IMR-90 (cell line): ENCODE results near the gene CEACAM6.

Experiments used
- BHLHE40 ChIP-seq: fragments of 150-350 bp; IDR thresholded peaks from 2 replicates; pipeline ENCODE4 v1.6.1; 2016; ENCODE audit warnings: mild to moderate bottlenecking, low read depth, low read length
- CTCF ChIP-seq: conservative IDR thresholded peaks from 2 replicates; pipeline ENCODE4 v1.5.1; 2012; ENCODE audit warnings: mild to moderate bottlenecking, low read depth, low read length, improper control_type of control experiment
- MAZ ChIP-seq: IDR thresholded peaks from 2 replicates; pipeline ENCODE4 v1.6.1; 2012; ENCODE audit warnings: low read depth, mild to moderate bottlenecking, low read length, improper control_type of control experiment, moderate library complexity, borderline replicate concordance
- RFX5 ChIP-seq: IDR thresholded peaks from 2 replicates; pipeline ENCODE4 v1.8.0; 2012; ENCODE audit warnings: low read depth, mild to moderate bottlenecking, low read length, moderate library complexity

DNA sequence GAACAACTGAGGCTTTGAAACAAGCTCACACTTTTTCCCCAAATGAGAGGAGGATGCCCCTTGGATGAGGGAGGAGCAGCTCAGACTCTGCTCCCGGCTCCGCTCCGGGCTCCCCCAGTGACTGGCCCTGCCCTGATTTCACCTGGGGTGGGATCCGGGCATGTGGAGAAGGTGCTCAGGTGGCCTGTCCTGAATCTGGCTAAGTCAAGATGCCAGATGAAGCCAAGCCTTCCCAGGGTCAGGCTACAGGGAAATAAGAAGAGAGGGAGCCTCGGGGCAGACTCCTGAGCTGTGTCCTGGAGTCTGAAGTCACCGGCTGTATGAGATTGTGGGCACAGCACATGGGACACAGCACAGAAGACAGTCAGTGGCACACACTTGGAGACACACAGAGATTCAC lies 36.6 kb upstream of the CEACAM6 start:
- no peak for TF ChIP-seq CTCF
- no peak for TF ChIP-seq RFX5
- no peak for TF ChIP-seq MAZ
- TF ChIP-seq BHLHE40 = no peak
